Stimulated activated CD4-positive, alpha-beta T cell treated with anti-CD3 and anti-CD28 coated beads, Interleukin-1b, Interleukin-23, amount 100 ng/mL, for 48 hours (primary cell): ENCODE results near the gene SMURF1.

Experiments used
- DNase-seq: peaks from one replicate; pipeline ENCODE4 v3.0.0-alpha.2; 2020

Gene SMURF1

DNA sequence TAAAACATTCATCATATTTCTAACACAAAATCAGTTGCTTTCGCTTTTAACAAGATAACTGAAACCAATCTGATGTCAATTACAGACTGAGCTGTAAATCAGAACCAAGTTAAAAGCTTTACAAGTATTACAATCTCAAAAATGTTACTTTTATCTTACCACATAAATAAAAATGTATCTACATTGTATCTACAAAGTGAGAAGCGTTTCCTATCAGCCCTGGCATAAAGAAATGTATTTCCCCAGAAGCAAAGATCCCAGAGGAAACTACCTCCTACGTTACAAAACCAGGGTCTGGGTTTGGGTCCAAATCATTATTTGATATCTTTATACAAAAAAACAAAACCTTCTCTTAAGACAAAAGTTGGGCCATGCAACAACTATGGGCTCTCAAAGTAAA, 2.6 kb downstream of the SMURF1 start:
- DNase-seq, result no peak

DNA sequence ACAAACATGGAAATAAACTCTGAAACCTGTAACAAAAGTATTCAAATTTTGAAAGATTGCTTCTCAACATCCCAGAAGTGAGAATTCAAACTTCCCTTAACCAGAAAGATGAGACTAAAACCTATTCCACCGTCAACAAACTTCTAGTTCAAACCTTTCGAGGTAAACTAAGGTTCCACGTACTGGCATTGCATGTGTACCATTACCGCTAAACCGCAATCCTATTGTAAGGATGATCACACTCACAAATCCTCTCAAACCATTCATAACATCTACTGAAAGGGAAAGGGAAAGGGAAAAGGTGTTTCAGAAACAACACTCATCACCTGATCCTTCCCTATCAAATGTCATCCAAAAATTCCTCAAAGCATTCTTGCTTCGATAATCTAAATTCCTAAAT, 3.1 kb downstream of the SMURF1 start:
- no peak for DNase-seq

DNA sequence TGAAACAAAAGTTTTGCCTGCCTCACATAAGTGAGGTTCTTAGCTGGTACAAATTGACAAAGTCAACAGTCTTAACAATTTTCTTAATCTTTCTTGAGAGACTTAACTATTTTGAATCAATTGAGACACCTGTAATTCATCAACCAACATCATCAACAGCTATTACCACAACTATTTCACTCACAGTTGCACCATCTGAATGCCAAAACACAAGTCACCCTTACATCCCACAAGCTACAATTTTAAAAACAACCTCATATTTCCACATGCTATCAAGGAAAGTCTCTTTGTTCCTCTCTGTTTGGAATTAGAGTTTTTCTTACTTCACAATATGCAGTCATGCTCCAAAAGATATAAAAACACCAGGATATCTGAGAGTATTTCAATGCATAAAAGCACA, 4.9 kb downstream of the SMURF1 start:
- no peak for DNase-seq

DNA sequence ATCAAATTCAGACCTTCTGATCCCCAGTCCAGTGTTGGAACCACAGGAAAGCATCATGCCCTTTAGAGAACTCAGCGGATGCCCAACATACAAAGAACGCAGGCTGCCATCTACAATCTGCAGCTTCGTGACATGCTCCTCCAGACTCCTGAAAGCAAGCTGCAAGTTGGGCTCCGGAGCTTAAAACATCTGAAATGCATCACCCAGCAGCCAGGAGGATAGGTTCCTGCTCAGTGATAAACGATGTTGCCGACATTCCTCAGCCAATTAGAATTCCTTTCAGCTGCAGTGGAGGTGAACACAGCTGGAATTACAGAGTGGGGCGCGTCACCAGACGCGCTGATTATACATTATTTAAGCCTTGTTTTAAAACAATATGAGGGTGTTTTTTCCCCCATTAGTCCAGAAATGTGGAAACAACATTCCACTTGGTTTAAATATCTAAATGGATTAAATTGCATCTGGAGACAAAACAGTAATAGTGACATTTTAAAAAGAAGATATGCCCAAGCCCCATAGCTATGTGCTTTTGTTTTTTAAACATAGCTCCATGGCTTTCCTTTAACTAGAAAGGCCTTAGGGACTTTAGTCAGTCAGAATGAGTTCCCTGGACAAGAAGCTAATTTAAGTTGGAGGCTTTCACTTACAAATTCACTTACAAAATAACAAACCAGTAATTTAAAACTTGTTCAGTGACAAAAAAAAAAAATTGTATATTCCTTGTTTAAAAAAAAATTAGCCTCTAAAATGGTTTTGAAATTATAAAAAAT, 6.3 kb downstream of the SMURF1 start:
- DNase-seq, result no peak

DNA sequence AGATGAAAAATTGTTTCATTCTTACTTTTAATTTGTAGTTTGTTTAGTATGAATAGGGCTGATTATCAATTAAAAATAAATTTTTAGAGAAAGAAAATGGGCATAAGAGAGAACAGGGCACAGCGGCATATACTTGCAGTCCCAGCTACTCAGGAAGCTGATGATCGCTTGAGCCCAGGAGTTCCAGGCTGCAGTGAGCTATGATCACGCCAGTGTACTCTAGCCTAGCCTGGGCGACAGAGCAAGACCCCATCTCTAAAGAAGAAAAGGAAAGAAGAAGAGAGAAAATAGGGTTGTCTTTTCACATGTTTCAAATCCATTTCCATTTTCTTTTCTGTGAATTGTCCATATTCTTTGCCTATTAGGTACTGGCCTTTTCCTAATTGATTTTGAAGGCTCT, 8.0 kb downstream of the SMURF1 start:
- no peak for DNase-seq

DNA sequence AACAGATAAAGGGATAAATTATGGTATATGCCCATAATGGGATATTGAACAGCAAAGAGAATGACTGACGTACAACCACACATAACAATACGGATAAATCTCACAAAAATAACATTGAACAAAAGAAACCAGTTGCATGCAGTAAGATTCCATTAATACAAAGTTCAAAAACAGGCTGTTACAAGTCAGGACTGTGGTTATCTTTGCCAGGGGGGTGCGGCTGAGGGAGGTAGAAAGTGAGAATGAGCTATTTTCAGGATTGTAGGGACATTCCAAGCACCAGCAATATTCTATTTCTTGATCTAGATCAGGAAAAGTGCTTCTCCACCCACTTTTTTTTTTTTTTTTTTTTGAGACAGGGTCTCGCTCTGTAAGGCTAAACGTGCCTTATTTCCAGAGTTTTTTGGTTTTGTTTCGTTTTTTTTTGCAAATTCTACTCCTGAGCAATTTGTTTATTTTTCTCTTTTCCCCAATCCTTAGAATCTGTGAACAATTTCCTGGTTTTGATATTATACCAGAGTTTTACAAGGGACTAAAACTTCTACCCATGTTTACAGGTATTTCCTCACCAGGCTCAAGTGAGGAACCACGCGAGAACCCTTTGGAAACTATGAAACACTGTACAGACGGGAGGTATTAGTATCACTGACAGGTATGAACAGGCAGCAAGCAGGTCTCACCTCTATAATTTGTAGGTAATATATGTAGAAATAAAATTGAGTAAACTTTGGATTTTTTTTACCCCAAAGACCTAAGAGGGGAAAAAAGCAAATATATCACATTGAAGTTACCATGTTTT, 9.9 kb downstream of the SMURF1 start:
- no peak for DNase-seq

DNA sequence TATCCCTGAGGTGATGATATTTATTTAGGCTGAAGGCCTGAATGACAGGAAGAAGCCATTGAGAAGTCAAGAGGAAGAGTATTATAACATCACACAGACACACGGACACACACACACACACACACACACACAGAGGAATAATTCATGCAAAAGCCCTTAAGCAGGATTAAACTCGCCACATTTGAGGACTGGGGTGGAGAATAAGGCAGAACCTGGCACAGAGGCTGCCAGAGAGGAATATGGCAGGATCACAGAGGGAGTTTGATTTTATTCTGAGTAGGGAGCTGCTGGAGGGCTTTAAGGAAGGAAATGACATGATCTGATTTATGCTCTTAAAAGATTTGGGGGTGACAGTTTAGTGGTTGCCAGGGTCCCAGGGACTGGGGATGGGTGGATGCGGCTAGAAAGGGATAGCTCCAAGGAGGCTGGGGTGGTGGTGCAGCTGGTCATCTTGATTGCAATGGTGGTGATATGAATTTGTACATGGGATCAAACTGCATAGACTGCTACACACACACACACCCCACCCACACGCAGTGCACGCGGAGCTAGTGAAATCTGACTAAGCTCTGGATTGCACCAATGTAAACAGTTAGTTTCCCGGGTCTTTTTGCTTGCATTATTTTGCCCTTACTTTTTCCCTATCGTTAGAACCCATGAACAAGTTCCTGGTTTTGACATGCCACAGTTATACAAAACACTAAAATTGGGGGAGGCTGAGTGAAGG, 11.2 kb downstream of the SMURF1 start:
- no peak for DNase-seq

DNA sequence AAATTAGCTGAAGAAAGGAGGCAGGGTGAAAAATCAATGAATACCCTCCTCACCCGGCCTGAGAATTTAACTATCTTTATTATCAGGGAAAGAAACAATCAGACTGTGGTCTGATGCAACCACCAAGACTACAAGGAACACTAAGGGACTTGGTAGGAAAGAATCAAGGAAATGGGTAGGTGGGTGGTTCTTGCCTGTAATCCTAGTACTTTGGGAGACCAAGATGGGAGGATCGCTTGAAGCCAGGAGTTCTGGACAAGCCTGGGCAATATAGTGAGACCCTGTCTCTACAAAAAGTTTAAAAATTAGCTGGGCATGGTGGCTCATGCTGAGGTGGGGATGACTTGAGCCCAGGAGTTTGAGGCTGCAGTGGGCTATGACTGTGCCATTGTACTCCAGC, 12.6 kb downstream of the SMURF1 start:
- DNase-seq, result no peak

DNA sequence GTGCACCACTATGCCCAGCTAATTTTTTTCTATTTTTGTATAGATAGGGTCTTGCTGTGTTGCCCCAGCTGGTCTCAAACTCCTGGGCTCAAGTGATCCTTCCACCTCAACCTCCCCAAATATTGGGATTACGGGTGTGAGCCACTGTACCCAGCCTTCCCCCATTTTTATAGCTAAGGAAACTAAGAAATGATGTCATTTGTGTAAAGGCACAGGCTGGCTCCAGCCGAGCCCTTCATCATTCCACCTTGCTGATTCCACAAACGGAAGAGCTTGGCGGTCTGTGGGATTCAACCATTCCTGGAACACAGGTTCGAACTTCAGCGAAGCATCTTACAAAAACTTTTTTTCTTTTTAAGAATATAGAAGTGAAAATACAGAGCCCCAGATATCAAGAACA, 14.4 kb downstream of the SMURF1 start:
- no peak for DNase-seq

DNA sequence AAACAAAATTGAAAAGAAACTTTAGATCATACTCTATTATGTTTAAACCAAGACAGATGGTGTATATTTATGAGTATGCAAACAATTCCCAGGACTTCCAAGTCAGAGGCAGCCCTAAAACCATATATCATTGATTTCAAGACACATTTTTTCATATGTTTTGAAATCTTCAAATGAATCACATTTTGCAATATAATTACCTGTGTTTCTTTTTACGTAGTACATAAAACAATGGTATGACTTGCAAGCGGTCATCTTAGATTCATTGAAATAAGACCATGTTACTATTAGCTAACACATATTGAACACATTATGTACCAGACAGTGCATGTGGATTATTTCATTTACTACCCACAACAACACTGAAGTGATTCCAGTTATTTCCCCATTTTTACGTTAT, 14.9 kb downstream of the SMURF1 start:
- no peak for DNase-seq

DNA sequence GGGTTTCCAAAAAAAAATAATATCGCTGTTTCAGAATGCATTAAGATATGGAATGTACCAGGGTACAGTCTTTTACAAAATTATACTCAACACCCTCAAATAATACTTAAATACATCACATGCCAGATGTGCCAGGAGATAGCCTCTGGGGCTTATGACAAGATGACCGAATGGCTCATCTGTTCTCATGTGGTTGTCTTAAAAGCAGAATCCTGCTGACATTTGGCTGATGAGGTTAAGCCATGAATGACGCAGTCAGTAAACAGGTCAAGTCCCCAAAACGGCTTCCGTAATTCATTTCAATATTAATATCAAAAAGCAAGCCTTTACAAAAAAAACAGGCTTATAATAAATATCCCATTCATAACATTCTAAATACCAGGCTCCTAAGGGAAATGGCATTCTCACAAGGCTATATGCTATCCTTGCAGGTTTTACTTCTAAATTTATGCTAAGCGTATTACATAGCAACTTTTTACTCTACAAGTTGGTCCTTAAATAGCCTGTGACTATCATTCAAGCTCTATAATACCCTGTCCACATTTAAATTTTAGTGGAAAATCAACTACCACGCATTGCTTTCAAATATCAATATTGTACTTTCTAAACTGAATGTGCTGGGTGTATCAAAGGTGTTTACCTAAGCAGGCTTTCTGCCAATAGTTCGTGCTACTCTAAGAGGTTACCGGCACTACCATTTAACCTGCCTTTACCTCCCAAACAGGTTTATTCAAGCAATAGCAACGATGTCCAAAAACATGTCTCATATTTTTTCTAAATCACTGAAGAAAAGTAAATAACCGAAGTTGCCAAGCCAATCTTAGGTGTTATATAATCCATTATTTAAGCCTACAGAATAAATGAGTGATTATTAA, 15.6 kb downstream of the SMURF1 start:
- no peak for DNase-seq

DNA sequence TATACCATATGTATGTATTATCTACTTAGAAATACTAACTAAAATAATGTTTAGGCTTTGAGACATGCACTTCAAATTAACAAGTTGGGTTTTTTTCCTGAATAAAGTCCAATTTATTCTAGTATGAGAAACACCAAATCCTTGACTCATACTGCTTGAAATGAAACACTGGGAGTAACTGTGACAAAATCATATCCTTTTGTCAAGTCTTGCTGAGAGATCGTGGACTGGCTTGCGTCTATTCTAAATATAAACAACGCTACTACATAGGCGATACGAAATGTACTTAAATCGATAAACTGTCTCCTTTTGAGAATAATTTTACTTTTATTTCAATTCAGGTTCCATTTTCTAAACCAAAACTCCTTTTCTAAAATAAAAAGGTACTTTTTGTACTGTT, 16.3 kb downstream of the SMURF1 start:
- DNase-seq, result no peak

DNA sequence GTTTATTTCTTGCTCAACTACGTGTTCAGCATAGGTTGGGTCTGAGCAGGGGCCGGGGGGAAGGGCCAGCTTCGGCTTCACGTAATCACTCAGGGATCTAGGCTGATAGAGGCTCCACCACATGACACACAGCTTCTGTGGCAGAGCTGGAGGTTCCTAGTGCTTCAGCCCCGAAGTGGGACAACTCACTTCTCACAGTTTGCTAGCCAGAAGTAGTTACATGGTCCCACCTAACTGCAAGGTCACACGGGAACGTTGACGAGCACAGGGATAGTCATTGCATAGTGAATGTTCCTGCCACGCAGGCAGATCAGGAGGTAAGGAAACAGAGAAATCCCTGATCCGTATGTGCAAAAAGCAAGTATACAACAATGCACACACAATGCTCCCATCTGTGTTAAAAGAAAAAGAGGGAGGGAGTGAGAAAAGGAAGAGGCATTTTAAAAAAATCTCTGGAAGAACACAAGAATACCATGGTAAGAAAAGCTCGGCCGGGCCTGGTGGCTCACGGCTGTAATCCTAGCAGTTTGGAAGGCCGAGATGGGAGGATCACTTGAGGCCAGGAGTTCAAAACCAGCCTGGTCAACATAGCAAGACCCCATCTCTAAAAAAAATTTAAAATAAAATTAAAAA, 16.9 kb downstream of the SMURF1 start:
- no peak for DNase-seq

DNA sequence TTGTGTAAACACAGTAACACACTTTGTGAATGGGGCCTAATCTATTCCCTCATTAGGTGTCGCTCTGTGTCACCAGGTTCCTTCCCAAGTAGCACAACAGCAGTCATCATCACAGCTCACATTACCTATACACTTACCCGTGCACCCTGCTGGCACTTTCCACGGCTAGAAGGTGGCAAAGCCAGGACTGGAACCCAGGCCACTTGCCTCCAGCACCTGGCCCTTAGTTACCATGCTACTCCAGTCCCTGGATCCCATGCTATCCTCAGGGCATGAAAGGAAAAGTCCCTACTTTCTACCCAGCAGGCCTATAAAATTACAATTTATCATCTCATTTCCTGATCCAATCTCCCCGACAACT, 18.4 kb downstream of the SMURF1 start:
- DNase-seq, result no peak

DNA sequence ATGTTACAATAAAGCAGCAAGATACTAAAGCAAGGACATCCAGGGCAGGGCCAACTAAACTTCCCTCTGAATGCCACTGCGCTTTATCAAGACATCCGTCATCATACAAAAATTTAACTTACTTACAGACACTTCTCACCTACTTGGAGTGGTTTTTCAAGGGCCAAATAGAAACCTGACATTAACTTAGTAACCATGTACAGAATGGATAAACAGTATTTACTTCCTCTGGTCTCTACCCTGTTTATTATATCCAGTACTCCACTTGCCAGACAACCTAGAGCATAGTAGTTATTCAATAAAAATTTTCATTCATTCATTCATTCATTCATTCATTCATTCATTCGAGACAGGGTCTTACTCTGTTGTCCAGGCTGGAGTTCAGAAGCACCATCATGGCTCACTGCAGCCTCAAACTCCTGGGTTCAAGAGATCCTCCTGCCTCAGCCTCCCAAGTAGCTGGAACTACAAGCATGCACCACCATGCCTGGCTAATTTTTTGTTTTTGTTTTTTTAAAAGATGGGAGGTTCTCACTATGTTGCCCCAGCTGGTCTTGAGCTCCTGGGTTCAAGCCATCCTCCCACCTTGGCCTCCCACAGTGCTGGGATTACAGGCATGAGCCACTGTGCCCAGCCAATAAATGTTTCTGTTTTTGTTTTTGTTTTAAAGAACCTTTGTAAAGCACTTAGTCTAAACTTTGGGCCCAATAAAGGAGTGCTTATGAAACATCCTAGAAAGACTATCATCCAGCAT, 19.0 kb downstream of the SMURF1 start:
- no peak for DNase-seq

DNA sequence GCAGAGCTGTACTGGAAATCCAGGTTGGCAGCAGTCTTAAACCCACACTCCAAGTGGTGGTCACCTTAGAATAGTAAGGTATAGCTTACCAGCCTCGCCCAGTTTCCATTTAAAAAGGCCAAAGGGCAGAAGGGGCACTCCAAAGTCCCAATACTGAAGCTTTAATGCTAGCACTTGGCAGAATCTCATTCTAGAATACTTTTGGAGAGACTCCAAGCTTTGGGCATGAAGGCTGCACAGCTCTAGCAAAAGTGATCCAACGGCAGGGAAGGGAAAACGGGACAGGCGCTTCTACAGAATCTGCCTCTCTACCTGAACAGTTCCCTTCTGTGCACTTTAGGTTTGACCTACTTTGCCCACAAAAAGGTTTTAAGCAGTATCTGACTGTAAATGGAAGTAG, 19.7 kb downstream of the SMURF1 start:
- no peak for DNase-seq

DNA sequence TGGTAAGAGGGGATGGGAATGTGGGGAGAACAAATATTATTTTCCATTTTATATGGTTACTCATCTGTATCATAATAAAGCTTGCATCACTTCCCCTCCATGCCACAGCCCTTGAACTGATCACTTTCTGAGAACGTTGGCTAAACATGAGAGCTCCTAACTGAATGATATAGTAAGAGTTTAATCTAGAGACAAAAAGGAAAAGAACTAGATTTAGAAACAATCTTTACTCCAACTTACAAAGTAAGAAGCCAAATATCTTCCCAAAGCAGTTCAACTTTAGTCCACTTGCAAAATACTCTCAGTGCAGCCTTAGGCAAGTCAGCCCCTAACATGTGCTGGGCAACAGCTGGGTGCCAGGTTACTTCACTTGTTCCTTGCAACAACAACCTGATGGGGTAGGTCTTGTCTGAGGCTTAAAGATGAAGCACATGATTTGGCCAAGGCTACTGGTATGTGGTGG, 20.3 kb downstream of the SMURF1 start:
- no peak for DNase-seq

DNA sequence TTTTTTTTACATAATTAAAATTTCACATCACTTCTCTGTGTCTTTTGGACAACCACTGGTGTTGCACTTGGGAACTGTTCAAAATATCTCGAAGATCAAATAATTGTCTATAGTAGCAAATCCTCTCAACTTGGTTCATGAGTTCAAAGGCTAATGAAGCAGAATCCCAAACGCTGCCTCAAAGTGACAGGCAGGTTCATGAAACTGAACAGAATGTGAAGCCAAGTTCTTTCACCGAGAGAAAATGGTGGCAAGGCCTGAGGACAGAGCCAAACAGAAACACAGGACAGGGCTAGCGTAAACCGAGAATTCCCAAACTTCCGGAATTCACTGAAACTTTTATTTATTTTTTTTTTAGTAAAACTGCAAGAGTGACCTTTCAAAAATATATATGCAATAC, 21.1 kb downstream of the SMURF1 start:
- no peak for DNase-seq

DNA sequence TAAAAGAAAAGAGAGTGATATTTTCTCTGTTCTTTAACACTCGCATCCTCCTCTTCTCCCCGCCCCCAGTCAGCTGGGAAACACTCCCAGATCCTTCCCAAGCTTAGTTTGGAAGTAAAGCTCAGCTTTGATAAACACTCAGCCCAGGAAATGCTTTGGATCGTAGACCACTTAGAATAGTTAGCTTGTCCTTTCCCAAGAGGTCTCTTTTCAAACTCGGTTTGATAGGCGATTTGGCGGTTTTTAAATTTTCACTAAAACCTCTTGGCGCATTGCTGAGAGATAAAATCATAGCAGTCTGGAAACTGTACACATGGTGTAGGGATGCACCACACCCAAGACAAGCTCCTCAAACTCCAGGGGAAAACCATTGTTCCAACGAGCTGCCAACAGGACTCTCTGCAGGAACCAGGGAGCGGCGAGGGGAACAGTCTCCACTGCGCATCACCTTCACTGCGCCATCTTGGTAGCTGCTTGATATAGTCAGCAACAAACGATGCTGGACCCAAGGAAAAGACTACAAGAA, 22.3 kb downstream of the SMURF1 start:
- DNase-seq, result no peak

DNA sequence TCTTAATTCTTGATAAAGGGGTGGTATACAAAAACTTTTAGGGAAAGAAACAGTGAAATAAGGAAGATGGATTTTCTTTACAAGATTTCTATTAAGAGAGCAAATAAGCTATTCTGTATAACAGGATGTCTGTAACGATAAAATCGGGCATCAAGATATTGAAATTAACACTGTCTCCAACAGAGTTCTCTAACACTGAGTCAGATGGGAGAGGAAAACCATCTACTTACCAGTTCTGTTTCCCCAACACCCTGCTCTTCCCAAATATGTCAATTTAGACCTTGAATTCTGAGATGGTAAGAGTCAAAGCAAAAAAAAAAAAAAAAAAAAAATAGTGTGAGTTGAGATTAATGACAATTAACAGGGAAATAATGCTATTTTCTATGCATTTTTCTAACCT, 23.0 kb downstream of the SMURF1 start:
- no peak for DNase-seq

DNA sequence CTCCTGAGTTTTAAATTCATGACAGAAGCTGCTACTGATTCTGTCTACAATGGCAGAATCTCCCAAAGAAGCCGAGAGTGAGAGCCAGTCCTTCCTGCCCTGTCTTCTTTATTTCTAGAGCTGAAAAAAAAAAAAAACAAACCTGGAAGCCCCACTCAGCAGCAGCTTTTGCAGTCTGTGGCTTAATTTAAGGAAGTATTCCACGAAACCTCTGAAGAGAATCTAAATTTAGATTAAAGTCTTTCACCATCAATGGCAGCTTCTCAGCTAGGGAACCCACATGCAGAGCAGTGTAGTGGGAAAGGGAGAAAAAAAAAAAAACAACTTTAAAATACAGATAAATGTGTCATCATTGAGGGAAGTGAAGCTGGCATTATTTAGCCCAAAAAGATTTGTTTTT, 23.4 kb downstream of the SMURF1 start:
- DNase-seq, result no peak
